Thyroid gland (tissue), 4 donors: Measurements from ENCODE around the gene FBXO44. TPM values are rescaled to one million over a fixed set of nuclear protein-coding genes. Genes with fewer than 3 reads are reported as not detected.
A peak's percentile ranks its signal among the peaks of the same experiment; 100 is the strongest.

Source experiments
- DNase-seq, 2 donors: peaks; one replicate each; pipeline ENCODE4 v3.0.0-alpha.2; 2019
- H3K27ac ChIP-seq, 3 donors: fragments of 200-600 bp; sonication (generic); 1 replicate in 2 of 3; 2 replicates in 1 of 3; pipeline ENCODE4 v1.5.1; 2016 to 2019; ENCODE audit warnings: mild to moderate bottlenecking in 1 of 3, moderate library complexity in 1 of 3
- H3K27me3 ChIP-seq: fragments of 200-600 bp; sonication (generic); one replicate; pipeline ENCODE4 v1.5.1; 2019
- H3K36me3 ChIP-seq, 2 donors: fragments of 200-600 bp; sonication (generic); one replicate each; pipeline ENCODE4 v1.5.1; 2016 to 2019
- H3K4me1 ChIP-seq, 2 donors: fragments of 200-600 bp; sonication (generic); one replicate each; pipeline ENCODE4 v1.5.1; 2017 to 2019
- H3K4me3 ChIP-seq, 3 donors: fragments of 200-600 bp; sonication (generic); replicated peaks in 1 of 3; 1 replicate in 2 of 3; 2 replicates in 1 of 3; pipeline ENCODE4 v1.5.1; 2016; ENCODE audit warnings: mild to moderate bottlenecking in 1 of 3
- H3K9me3 ChIP-seq: fragments of 200-600 bp; sonication (generic); one replicate; pipeline ENCODE4 v1.5.1; 2017
- CTCF ChIP-seq, 6 experiments: fragments of 200-600 bp in 3 of 6; fragments of 450-650 bp in 3 of 6; sonication (generic) in 3 of 6; IDR thresholded peaks; one replicate each; pipeline ENCODE4 v1.5.1; 2016 to 2019; ENCODE audit warnings: antibody characterized with exemption in 6 of 6, mild to moderate bottlenecking in 2 of 6, inconsistent platforms in 1 of 6, moderate library complexity in 1 of 6
- POLR2A ChIP-seq, 2 donors: fragments of 450-650 bp; IDR thresholded peaks; one replicate each; pipeline ENCODE4 v1.6.1; 2017; ENCODE audit warnings: antibody characterized with exemption in 2 of 2, mild to moderate bottlenecking in 2 of 2, moderate library complexity in 1 of 2
- WGBS, 2 donors: methylation state at CpG; one replicate each; pipeline ENCODE4 v1.1.5; 2017; 5-methylcytosine and 5-hydroxymethylcytosine counted together
- intact Hi-C: fragments of 100-400 bp; cut with DNase I; formaldehyde crosslinking; loops from one replicate; pipeline ENCODE4 v1.15.1; 2023
- total RNA-seq, 4 donors: library from RNA; depleted of rRNA; stranded (reverse); fragments of >200 nt; gene quantifications; one replicate each; pipeline ENCODE4 v1.2.3, GENCODE V29; 2016

FBXO44 gene
- total RNA-seq, 4 donors from 2014 or later = 33.1 to 40.9 (median 34.4) TPM

GRCh38 chr1:11690397-11691301 lies 36.0 kb downstream of the FBXO44 start:
- 7 to 8% methylated on average over 36 to 48 of the region's 64 CpGs for WGBS, 2 donors
- Histone ChIP-seq H3K4me3 (peak overlapping the region in 1 of 3 donors; percentile 17), H3K9me3 (no peaks in the 10 kb centered on the region), H3K27me3 (peaks cover 16% of the 10 kb centered on the region), H3K4me1 (peaks cover 0 to 22% of the 10 kb centered on the region in 2 donors), H3K36me3 (no peaks in the 10 kb centered on the region), H3K27ac (no peak overlapping the region)
- intact Hi-C loops = no loop called here
- no peak for TF ChIP-seq POLR2A (IDR thresholded peaks at IDR 0.05)
- TF ChIP-seq CTCF (IDR thresholded peaks at IDR 0.05) = no peak
- peak in 1 of 2 donors; percentile 13 for DNase-seq

- TF ChIP-seq CTCF (IDR thresholded peaks at IDR 0.05) = no peak
- no peak for TF ChIP-seq POLR2A (IDR thresholded peaks at IDR 0.05)
- Histone ChIP-seq H3K36me3 (no peaks in the 10 kb centered on the region), H3K27me3 (peaks cover 16% of the 10 kb centered on the region), H3K27ac (no peak within 1 kb of the TSS), H3K9me3 (no peaks in the 10 kb centered on the region), H3K4me3 (peak within 1 kb of the TSS in 1 of 3 donors; percentile 17), H3K4me1 (peaks cover 0 to 22% of the 10 kb centered on the region in 2 donors)
- DNase-seq = peak in 1 of 2 donors; percentile 7
- 7% methylated on average over 6 of the region's 78 CpGs; no CpG with 5 or more reads in 1 of the 2 donors for WGBS, 2 donors
- intact Hi-C loops = no loop called here
Observed at GRCh38 chr1:11691302-11691914, 36.7 kb downstream of the FBXO44 start, which contains the start of gene DRAXIN. Gene DRAXIN (plus strand): TSS chr1:11691710. CDS start chr1:11706259, 14,549 bp downstream.

GRCh38 chr1:11691928-11692711 lies 37.4 kb downstream of the FBXO44 start:
- no peaks in the 10 kb centered on the region for H3K36me3 ChIP-seq
- TF ChIP-seq POLR2A (IDR thresholded peaks at IDR 0.05) = no peak
- no peak for TF ChIP-seq CTCF (IDR thresholded peaks at IDR 0.05)
- intact Hi-C loops = no loop called here
- peaks cover 16% of the 10 kb centered on the region for H3K27me3 ChIP-seq
- WGBS, 2 donors = 5 to 9% methylated on average over 34 to 39 of the region's 64 CpGs
- DNase-seq = no peak
- peak overlapping the region in 1 of 3 donors; percentile 17 for H3K4me3 ChIP-seq
- peaks cover 0 to 22% of the 10 kb centered on the region in 2 donors for H3K4me1 ChIP-seq
- no peak overlapping the region for H3K27ac ChIP-seq
- H3K9me3 ChIP-seq = no peaks in the 10 kb centered on the region

GRCh38 chr1:11693024-11693590 lies 38.4 kb downstream of the FBXO44 start:
- Histone ChIP-seq H3K4me1 (peaks cover 0 to 22% of the 10 kb centered on the region in 2 donors), H3K27ac (no peak overlapping the region), H3K36me3 (no peaks in the 10 kb centered on the region), H3K4me3 (no peak overlapping the region), H3K27me3 (peaks cover 16% of the 10 kb centered on the region), H3K9me3 (no peaks in the 10 kb centered on the region)
- TF ChIP-seq POLR2A (IDR thresholded peaks at IDR 0.05) = no peak
- TF ChIP-seq CTCF (IDR thresholded peaks at IDR 0.05) = no peak
- 29 to 36% methylated on average over 6 of the region's 6 CpGs for WGBS, 2 donors
- intact Hi-C loops = no loop called here
- DNase-seq = no peak
